Measurements from ENCODE around the gene WFIKKN1. TPM values are rescaled to one million over a fixed set of nuclear protein-coding genes. Genes with fewer than 3 reads are reported as not detected.
A peak's percentile ranks its signal among the peaks of the same experiment; 100 is the strongest.

The WFIKKN1 gene
- total and polyA plus RNA-seq, 12 donors: 0.18 to 3.9 (median 0.45) TPM; not detected in 2

GRCh38 chr16:648071-648780 lies 17.4 kb downstream of the WFIKKN1 start:
- 46 to 50% (median 48%) methylated on average over 12 to 24 of the region's 24 CpGs for WGBS, 4 donors
- Histone ChIP-seq H3K4me3 (peak overlapping the region in 2 of 4 donors; percentile 33 to 64), H3K27me3 (no peaks in the 10 kb centered on the region), H3K9me3 (replicated peaks in 1 of 3) (no peaks in the 10 kb centered on the region), H3K36me3 (replicated peaks in 1 of 2) (no peaks in the 10 kb centered on the region), H3K27ac (peak overlapping the region; percentile 68 to 95 (median 85)), H3K4me1 (replicated peaks in 1 of 2) (peaks cover 73 to 81% of the 10 kb centered on the region in 2 donors)
- peak in 3 of 7 donors; percentile 48 to 73 (median 65) for DNase-seq
- intact Hi-C loops (cut with DNase I): no loop called here
- TF ChIP-seq CTCF (IDR thresholded peaks at IDR 0.05): peak in 4 of 6 experiments; percentile 10 to 44 (median 24)
- no peak for TF ChIP-seq POLR2A (IDR thresholded peaks at IDR 0.05)

DNA sequence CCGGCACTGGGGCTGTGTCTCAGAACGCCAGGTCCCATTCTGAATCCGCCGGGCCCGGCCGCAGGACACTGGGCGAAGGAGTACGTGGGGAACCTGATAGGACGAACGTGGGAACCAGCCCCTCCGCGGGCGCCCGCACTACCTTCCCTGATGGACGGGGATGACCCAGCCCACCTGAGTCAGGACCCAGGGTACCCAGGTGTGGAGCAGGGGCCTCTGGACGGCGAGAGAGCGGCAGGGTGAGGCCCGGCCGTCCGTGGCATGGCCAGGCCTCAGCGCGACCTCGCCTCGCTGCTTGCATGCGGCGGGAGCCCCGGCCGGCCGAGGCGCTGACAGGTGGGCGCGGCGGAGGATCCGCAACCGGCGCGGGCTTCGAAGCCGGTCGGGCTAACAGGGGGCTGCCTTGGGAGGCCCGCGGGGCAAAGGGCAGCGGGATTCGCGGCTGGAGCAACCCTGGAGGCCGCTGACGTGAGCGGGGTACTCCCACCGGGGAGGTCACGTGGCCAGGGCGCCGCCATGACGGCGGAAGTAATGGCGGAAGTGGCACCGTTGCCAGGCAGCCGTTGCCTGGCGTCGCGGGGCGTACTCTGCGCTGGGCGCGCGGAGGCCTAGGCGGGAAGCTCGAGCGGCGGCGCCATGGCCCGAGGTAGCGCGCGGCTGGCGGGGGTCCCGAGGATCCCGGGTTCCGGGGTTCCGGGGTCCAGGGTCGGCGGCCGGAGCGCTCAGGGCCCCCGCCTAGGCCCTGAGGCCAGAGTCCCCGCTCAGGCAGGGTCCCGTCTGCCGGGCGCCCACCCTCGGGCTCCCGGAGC lies 18.2 kb downstream of the WFIKKN1 start, which contains the start of gene WDR90:
TSS of gene WDR90 (plus strand) at position 585 of the 809 bp plus-strand sequence. CDS start at position 637, 52 bp downstream.
- Histone ChIP-seq H3K27ac (peak within 1 kb of the TSS; percentile 68 to 95 (median 85)), H3K27me3 (no peaks in the 10 kb centered on the region), H3K4me1 (replicated peaks in 1 of 2) (peaks cover 66 to 74% of the 10 kb centered on the region in 2 donors), H3K9me3 (replicated peaks in 1 of 3) (no peaks in the 10 kb centered on the region), H3K36me3 (replicated peaks in 1 of 2) (no peaks in the 10 kb centered on the region), H3K4me3 (peak within 1 kb of the TSS in 2 of 4 donors; percentile 33 to 64)
- intact Hi-C loops (cut with DNase I): no loop called here
- WGBS, 4 donors: 0 to 5% (median 3%) methylated on average over 12 to 91 of the region's 91 CpGs
- peak; percentile 93 to 96 (median 95) for DNase-seq
- TF ChIP-seq CTCF (IDR thresholded peaks at IDR 0.05) (no peak), POLR2A (IDR thresholded peaks at IDR 0.05) (peak; percentile 40 to 57)

GRCh38 chr16:649631-650030 lies 18.8 kb downstream of the WFIKKN1 start:
- Histone ChIP-seq H3K4me3 (peak overlapping the region in 2 of 4 donors; percentile 33 to 64), H3K36me3 (replicated peaks in 1 of 2) (no peaks in the 10 kb centered on the region), H3K9me3 (replicated peaks in 1 of 3) (no peaks in the 10 kb centered on the region), H3K27ac (peak overlapping the region in 3 of 5 donors; percentile 68 to 95 (median 92)), H3K4me1 (replicated peaks in 1 of 2) (peaks cover 61 to 67% of the 10 kb centered on the region in 2 donors), H3K27me3 (no peaks in the 10 kb centered on the region)
- intact Hi-C loops (cut with DNase I): no loop called here
- TF ChIP-seq POLR2A (IDR thresholded peaks at IDR 0.05) (no peak), CTCF (IDR thresholded peaks at IDR 0.05) (no peak)
- DNase-seq: no peak
- 2 to 17% (median 4%) methylated on average over 8 to 44 of the region's 44 CpGs; no CpG with 5 or more reads in 1 of the 4 donors for WGBS, 4 donors

GRCh38 chr16:651844-652243 lies 21.1 kb downstream of the WFIKKN1 start:
- 47 to 74% (median 56%) methylated on average over 2 to 22 of the region's 22 CpGs for WGBS, 4 donors
- Histone ChIP-seq H3K27ac (peak overlapping the region; percentile 69 to 93 (median 74)), H3K4me3 (no peak overlapping the region), H3K4me1 (replicated peaks in 1 of 2) (peaks cover 40 to 45% of the 10 kb centered on the region in 2 donors), H3K27me3 (no peaks in the 10 kb centered on the region), H3K36me3 (replicated peaks in 1 of 2) (peaks cover 0 to 5% of the 10 kb centered on the region in 2 donors), H3K9me3 (replicated peaks in 1 of 3) (no peaks in the 10 kb centered on the region)
- TF ChIP-seq CTCF (IDR thresholded peaks at IDR 0.05) (no peak), POLR2A (IDR thresholded peaks at IDR 0.05) (peak; percentile 33 to 81)
- DNase-seq: peak; percentile 83 to 96 (median 93)
- intact Hi-C loops (cut with DNase I): no loop called here
